HL-60/S4 (cell line): ENCODE measurements around the gene TCF15.
"Not testable (repeated sequence)": the region's sequence is repeated elsewhere in the genome, so short reads cannot be mapped to it uniquely, and the experiment has no call there.

Experiments
- in situ Hi-C: fragments of 300-500 bp; cut with MboI; formaldehyde crosslinking; loops from 2 replicates; pipeline ENCODE4 v1.14.3; 2022; ENCODE audit warnings: low sequenced_read_pairs

The TCF15 gene

DNA sequence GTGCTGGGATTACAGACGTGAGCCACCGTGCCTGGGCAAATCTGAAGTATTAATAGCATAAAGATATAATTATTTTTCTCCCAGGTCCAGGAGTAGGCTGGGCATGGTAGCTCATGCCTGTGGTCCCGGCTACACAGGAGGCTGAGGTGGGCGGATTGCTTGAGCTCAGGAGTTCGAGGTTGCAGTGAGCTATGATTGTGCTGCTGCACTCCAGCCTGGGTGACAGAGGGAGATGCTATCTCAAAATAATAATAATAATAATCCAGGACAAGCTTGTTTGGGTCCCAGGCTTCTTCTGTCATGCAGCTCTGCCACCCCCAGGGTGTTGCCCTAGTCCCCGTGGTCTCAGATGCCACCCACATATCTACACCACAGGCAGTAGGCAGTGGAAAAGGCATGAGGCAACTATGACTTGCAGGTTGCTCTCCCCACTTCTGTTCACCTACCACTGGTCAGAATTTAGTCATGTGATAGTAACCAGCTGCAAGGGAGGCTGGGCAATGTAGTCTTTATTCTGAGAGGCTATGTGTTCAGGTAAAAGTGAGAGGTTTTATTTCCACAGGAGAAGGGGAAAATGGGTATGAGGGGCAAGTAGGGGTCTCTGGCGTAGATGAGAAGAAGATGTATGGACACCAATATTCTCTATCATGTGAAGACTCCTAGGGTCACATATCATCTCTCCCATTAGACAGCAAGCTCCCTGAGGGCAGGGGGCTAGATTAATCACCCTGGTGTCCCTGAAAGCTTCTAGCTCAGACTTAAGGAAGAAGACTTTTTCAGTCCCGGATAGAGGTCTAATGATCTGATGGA lies 25.7 kb downstream of the TCF15 start:
- in situ Hi-C loops, result loop anchor here (5.0 kb wide), 1 partner anchor 48 kb away; no protein-coding TSS in a partner anchor

DNA sequence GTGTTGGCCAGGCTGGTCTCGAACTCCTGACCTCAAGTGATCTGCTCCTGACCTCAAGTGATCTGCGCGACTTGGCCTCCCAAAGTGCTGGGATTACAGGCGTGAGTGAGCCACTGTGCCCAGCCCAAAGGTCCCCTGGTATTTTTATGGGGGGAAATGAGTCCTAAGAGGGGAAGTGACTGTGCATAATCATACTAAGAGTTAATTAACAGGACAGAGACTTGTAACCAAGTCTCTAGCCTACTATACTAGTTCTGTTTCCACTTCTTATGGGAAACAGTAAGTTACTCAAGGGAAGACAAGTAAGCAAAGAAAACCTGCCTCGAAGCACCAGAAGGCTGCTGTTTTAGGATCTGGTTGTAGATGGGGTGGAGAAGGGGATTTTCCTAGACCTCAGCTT lies 27.9 kb downstream of the TCF15 start:
- in situ Hi-C loops, result loop anchor here (5.0 kb wide), 1 partner anchor 50 kb away; no protein-coding TSS in a partner anchor

DNA sequence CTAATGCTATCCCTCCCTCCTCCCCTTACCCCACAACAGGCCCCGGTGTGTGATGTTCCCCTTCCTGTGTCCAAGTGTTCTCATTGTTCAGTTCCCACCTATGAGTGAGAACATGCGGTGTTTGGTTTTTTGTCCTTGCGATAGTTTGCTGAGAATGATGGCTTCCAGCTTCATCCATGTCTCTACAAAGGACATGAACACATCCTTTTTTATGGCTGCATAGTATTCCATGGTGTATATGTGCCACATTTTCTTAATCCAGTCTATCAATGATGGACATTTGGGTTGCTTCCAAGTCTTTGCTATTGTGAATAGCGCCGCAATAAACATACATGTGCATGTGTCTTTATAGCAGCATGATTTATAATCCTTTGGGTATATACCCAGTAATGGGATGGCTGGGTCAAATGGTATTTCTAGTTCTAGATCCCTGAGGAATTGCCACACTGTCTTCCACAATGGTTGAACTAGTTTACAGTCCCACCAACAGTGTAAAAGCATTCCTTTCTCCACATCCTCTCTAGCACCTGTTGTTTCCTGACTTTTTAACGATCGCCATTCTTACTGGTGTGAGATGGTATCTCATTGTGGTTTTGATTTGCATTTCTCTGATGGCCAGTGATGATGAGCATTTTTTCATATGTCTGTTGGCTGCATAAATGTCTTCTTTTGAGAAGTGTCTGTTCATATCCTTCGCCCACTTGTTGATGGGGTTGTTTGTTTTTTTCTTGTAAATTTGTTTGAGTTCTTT lies 31.0 kb downstream of the TCF15 start:
- in situ Hi-C loops, result not testable (repeated sequence)

DNA sequence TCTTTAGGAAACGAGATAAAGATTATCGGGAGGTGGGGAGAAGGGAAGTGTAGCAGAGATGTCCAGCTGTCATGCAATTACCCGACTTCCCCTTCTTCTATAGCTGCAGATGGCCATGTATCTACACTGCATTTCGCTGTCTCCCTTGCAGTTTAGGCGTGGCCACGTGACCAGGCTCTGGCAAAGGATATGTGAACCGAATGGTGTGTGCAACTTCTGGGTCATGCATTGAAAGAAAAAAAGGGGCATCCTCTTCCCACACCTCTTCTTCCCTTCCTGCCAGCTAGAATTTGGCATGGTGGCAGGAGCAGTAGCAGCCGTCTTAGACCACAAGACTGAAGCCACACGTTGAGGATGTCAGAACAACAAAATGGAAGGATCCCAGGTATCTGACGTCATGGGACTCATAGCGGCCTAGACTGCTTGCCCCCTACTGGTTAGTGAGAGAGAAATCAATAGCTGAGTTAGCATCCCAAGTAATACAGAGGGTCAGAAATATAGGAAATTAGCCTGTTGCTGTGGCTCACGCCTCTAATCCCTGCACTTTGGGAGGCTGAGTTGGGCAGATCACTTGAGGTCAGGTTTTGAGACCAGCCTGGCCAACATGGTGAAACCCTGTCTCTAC lies 32.8 kb downstream of the TCF15 start:
- in situ Hi-C loops, result no loop called here

DNA sequence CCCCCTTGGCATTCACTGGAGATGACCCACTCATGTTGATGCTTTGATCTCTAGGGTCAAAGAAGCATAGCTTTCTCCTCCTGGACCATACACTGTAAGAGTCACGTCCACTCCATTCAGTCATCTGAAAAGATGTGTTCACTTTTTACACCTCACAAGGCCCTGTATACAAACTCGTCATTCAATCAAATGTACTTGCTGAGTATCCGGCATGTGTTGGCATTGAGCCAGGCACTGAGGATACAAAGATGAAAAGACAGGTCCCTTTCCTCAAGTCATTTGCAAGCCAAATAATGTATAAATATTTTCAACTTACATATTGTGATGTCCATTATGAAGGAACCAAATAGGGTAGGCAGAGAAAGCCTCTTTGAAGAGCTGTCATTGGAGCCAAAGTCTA lies 34.0 kb downstream of the TCF15 start:
- in situ Hi-C loops, result no loop called here

DNA sequence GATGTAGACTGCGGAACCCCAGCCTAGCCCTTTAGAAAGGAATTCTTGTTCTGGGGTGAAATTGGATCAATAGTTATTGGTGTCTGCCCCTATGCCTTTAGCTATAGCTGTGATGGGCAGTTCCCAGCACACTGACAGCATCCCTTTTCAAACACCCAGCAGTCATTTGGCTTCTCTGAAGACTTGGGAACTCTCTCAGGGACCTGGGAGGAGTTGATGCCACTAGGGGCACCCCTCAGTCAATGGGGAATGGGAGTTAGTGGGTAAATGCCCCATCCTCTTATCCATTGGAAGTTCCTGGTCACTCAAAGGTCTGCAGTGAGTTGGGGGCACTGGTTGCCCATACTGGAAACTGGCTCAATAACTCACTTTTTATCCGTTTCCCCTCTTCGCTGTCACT lies 34.9 kb downstream of the TCF15 start:
- in situ Hi-C loops, result no loop called here

DNA sequence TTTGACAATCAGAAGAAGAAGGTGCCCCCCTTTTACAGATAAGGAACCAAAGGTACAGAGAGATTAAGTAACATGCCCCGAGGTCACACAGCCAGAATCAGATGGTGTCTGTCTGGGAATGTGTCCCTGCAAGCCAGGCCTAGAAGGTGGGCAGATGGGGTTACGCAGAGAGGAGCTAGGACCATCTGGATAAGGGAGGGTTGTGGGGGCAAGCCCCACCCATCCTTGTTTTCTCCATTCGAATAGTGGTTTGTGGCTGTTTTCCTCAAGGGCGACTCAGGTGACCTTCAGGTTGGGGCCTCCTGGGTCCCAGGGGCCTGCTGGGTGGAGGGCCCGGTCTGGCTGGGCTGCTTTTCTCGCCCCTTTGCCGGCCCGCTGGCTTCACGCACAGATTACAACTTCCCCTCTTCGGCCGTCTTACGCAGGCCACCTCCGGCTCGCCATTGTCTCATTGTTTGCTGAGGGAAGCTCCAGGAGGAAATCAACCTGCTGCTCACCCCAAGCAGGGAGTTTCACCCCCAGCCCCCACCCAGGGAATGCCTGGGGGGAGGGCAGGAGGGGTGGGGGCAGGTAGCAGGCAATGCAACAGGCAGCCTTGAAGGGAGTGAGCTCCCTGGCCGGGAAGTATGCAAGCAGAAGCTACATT lies 35.7 kb downstream of the TCF15 start:
- in situ Hi-C loops, result no loop called here

DNA sequence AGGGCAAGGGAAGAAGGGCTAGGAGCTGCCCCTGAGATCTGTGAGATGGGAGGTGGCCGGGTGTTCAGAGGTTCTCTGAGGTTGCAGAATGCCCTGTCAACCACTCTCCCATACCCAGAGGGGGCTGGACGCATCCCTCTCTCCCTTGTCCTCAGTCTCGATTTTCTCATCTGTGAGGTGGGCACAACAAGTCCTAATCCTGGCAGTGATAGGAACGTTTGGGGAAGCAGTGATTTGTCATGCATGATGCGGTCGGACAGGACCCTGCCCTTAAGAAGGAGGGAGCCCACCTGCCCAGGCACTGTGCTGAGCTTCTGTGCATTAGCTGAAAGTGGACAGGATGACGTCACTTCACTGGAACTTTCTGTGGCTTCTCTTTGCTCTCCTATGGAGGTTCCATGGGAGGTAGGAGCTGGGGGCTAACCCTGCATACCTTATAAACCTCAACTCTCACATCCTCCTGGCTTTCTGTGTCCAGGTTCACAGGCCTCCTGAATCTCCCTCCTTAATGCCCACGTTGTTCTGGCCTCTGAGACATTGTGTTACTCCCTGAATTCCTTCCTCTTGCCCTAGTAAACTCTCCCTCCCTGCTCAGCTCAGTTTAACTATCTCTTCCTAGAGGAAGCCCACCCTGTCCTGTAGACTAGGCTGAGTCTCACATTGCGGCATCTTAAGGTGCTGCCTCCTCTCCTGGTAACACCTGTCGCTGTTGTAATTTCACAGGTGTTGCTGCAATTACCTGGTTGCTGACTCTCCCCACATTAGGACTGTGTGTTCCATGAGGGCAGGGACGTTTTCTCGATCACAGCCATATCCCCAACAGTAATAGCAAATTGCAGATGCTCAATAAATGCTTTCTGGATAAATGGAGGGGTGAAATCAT lies 36.5 kb downstream of the TCF15 start:
- in situ Hi-C loops, result no loop called here

DNA sequence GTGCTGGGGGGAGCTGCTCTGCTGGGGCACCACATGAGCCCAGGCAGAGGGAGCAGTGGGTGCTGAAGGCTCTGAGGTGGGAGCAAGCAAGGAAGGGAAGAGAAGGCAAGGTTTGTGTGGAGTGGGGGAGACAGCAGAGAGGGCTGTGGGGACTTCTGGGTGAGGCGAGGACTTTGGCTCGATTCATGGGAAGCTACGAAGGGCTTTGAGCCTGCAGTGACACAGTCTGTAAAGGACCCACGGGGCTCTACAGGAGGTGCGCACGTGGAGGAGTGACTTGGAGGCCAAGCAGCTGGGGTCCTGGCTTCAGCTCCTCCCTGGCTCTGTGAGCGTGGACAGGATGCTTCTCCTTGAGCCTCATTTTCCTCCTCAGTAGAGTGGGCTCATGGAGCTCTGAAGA lies 37.4 kb downstream of the TCF15 start:
- in situ Hi-C loops, result no loop called here

DNA sequence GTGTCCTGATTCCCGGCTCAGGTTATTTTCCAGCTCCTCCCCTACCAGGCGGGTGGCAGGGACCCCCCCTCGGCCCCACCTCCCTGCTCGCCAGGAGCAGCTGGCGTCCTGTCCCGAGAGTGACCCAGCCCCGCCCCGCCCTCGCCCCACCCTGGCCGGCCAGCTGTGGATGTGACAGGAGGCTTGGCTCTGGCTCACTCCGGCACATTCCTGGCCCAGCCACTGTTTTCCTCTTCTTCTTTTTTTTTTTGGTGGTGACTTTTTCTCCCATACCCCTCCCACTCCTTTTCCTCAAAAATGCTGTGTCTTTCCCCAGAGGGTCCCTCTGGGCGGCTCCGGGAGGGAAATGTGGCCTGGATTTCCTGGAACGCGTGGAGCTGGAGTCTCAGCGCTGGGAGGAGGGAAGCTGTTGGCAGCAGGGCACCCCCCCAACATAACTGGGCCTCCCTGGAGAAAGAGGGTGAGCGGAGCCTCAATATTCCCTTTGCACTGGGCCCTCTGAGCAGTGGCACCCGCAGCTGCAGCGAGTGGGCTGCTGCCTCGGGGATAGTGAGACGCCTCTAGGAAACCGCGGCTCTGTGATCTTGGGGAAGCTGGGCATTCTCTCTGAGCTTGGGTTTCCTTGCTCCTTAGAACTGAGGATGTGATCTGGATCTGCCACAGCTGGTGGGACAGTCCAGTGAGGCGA lies 38.2 kb downstream of the TCF15 start:
- in situ Hi-C loops, result no loop called here

DNA sequence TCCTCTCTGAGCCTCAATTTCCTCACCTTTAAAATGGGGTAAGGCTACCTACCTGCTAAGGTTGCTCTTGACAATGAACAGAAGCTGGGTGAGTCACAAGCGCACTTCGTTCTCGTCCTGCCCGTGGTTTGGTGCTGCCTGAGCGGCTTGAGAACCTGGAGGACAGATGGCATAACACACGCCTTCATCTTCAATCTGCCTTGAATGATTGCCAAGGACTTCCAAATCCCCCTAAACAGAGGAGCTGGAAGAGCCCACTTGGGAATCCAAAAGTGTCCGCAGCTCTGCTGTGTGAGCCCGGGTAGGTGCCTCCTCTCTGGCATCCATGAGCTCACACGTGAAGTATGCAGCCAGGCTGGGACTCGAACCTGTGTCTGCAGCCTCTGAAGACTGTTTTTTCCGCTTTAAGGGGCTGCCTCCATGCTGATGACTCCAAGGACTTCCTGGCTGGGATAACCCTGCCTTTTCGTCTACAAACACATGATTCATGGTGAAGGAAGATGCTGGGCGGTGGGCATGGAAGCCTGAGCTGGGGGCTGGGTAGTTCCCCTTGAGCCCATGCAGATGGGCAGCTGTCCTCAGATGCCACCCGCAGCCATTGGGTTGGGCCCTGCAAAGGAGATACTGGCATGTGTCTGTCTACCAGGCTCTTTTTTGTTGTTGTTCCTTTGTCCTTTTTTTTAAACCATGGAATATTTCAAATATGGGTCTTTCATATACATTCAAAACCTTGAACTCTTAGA lies 41.3 kb downstream of the TCF15 start:
- in situ Hi-C loops, result no loop called here

DNA sequence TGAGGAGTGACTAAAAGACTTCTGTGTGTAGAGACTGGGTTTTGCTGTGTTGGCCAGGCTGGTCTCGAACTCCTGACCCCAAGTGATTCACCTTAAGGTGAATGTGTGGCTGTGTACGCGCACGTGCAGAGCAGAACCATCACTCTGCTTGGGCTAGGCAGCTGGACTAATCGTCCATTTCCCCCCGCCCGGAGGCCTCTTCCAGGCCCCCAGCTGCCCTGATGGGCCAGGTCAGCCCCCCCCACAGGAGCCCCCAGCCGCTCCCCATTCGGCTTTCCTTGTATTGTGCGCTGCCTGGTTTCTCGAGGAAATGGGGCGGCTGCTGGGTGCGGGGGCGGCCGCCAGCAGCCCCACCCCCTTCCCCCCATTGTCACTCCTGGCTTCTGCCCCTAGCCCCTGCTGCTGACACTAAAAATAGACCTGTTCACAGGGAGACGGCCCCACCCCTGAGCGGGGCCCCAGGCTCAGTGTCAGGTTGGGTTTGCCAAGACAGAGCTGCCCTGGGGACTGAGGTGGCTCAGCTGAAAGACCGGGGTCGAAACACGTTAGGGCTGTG lies 41.9 kb downstream of the TCF15 start:
- in situ Hi-C loops, result no loop called here

DNA sequence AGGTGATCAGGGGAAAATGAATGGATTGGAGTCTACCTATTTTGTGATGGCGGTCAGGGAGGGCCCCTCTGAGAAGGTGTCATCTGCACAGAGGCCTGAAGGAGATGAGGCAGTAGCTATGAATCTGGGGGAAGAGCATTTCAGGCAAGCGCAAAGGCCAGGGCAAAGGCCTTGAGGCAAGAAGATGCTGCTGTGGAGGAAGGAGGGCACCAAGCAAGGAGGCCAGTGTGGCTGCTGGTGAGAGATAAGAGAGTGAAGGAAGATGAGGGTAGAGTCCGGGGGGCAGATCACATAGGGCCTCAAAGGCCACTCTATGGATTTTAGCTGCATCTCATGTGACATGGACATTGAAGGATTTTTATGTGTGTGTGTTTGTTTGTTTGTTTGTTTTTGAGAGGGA lies 45.9 kb downstream of the TCF15 start:
- in situ Hi-C loops, result loop anchor here (5.0 kb wide), 2 partner anchors 88 to 173 kb away; partner anchors contain the start of gene SRXN1

DNA sequence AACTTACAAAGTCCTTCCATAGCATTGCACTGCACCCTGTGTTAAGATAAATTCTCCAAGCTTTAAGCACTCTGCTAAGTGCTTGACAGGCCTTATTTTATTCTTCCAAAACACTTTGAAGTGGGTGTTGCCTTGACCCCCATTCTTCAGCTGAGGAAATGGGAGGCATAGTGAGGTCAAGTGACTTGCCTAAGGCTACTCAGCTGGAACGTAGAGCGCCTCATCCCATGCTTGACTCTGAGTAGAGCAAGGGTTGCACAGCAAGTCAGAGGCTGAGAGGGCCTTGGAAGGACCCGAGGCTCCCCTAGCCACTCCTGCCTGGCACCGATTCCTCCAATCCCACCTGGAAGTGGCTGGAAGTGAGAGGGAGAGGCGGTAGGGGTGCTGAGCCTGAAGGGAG lies 46.9 kb downstream of the TCF15 start:
- in situ Hi-C loops, result loop anchor here (5.0 kb wide), 2 partner anchors 89 to 174 kb away; partner anchors contain the start of gene SRXN1

DNA sequence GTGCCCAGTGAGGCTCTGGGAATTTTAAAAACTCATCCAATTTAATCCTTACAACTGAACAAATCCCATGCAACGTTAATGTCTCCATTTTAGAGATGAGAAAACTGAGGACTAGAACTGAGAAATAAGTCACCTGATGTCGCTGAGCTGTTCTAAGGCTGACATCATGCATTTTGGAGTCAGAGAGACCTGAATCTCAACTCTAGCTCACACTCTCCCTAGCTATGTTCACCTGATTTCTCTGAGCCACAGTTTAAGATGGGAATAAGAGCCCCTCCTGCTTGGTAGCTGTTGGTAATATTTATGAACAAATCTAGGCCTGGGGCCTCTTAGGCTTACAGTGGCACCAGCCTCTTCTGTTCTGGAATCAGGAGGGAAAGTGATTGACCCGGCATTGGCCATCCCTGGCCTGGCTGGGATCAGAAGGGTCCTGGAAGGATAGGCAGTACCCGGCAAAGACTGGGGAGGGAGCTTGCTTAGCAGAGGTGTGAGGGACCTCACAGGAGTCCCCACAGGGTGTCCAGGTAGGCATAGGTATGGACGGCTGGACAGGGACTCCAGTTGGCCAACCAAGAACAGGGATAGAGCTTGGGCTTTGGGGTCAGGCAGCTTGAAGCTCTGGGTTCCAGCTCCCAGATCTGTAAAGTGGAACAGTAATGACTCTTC lies 47.7 kb downstream of the TCF15 start:
- in situ Hi-C loops, result loop anchor here (5.0 kb wide), 2 partner anchors 90 to 175 kb away; partner anchors contain the start of gene SRXN1

DNA sequence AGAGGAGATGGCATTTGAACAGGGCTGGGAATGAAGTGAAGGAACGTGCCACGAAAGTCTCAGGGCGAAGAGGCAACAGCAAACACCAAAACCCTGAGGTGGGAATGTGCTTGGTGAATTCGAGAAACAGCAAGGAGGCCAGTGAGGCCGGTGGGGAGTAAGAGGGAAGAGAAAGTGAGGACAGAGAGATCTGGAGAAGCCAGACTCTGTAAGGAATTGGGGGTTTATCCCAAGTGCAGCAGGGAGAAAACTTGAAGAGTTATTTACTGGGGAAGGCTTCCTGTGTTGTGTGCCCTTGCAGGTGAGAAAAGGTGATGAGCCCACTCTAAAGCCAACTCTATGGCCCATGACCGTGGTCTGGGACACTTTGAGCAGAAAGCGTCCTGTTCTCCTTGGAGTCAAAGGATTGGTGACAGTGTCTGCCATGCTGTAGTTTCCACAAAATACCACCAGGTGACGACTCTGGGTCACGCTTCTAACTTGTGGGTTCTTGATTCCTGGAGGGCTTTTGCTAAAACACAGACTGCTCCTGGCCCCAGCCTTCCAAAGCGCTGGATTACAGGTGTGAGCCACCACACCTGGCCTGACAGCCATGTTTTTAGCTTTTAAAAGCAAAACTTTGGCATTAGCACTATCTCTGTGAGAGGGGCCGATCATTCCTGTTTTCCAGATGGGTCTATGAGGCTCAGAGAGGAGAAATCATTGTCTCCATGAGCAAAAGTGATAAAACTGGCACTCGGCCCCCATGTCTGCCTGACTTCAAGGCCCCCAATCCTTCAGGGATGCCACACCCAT lies 48.5 kb downstream of the TCF15 start:
- in situ Hi-C loops, result loop anchor here (5.0 kb wide), 2 partner anchors 91 to 176 kb away; partner anchors contain the start of gene SRXN1

DNA sequence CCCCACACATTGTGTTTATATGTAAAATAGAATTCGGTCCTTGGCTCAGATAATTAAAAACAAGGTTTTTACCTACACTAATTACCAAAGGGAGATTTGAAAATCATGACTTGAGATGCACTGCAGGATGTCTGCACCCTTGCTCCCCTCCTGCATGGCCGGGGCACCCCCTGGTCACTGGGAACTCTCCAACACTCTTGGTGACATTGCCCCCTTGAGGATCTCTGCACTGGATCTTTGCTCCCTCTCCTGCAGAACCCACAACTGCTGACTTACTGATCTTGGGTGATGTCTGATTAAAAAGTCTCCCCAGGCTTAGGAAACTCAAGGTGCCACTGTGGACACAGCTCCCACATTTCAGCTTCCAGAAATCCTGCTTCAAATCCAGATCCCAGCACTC lies 49.4 kb downstream of the TCF15 start:
- in situ Hi-C loops, result loop anchor here (5.0 kb wide), 2 partner anchors 92 to 177 kb away; partner anchors contain the start of gene SRXN1
